Esophagus muscularis mucosa (tissue), 4 donors: Measurements from ENCODE around the gene GLOD4. TPM values are rescaled to one million over a fixed set of nuclear protein-coding genes. Genes with fewer than 3 reads are reported as not detected.

Experiments
- DNase-seq: peaks from one replicate; pipeline ENCODE4 v3.0.0-alpha.2; 2017; ENCODE audit errors: extremely low spot score
- H3K27ac ChIP-seq, 4 donors: fragments of 200-600 bp; sonication (generic); replicated peaks in 1 of 4; 1 replicate in 3 of 4; 2 replicates in 1 of 4; pipeline ENCODE4 v1.5.1; 2016 to 2019; ENCODE audit warnings: mild to moderate bottlenecking in 1 of 4
- H3K27me3 ChIP-seq, 4 donors: fragments of 200-600 bp; sonication (generic); one replicate each; pipeline versions ENCODE4 v1.5.1 to v1.6.0; 2016 to 2019
- H3K36me3 ChIP-seq, 4 donors: fragments of 200-600 bp; sonication (generic); one replicate each; pipeline ENCODE4 v1.5.1; 2016 to 2019
- H3K4me1 ChIP-seq, 4 donors: fragments of 200-600 bp; sonication (generic); one replicate each; pipeline ENCODE4 v1.5.1; 2016 to 2019
- H3K4me3 ChIP-seq, 4 donors: fragments of 200-600 bp; sonication (generic); 1 replicate in 2 of 4; 2 replicates in 2 of 4; pipeline ENCODE4 v1.5.1; 2016 to 2019; ENCODE audit warnings: mild to moderate bottlenecking in 4 of 4, moderate library complexity in 1 of 4
- H3K9me3 ChIP-seq, 4 donors: fragments of 200-600 bp; sonication (generic); 1 replicate in 3 of 4; 2 replicates in 1 of 4; pipeline ENCODE4 v1.5.1; 2016 to 2019
- EP300 ChIP-seq: sonication (generic); formaldehyde crosslinking; IDR thresholded peaks from one replicate; pipeline ENCODE4 v1.6.1; 2017; ENCODE audit warnings: antibody characterized with exemption
- POLR2A ChIP-seq: fragments of 450-650 bp; IDR thresholded peaks from one replicate; pipeline ENCODE4 v1.6.1; 2017; ENCODE audit warnings: antibody characterized with exemption, moderate library complexity, mild to moderate bottlenecking, low read depth
- POLR2AphosphoS5 ChIP-seq, 2 donors: sonication (generic); formaldehyde crosslinking; IDR thresholded peaks; one replicate each; pipeline ENCODE4 v1.6.1; 2017; ENCODE audit warnings: antibody characterized with exemption in 2 of 2
- WGBS: methylation state at CpG from one replicate; pipeline ENCODE4 v1.1.5; 2018; 5-methylcytosine and 5-hydroxymethylcytosine counted together
- intact Hi-C: fragments of 100-400 bp; cut with DNase I; formaldehyde crosslinking; loops from one replicate; pipeline ENCODE4 v1.15.1; 2023
- total RNA-seq, 4 donors: library from RNA; depleted of rRNA; stranded (reverse); fragments of >200 nt; gene quantifications; one replicate each; pipeline versions ENCODE4 v1.1.0 to v1.2.1, GENCODE V29; 2016
- TF ChIP-seq, protein P1 (sequence below), 3 experiments: fragments of 200-600 bp in 2 of 3; fragments of 450-650 bp in 1 of 3; sonication (generic) in 2 of 3; IDR thresholded peaks; one replicate each; pipeline ENCODE4 v1.5.1; 2017 to 2019; ENCODE audit warnings: antibody characterized with exemption in 3 of 3, mild to moderate bottlenecking in 2 of 3, moderate library complexity in 1 of 3

Gene GLOD4
- total RNA-seq, 4 donors from 2014 or later, result 25.7 to 73.6 (median 53.9) TPM

DNA sequence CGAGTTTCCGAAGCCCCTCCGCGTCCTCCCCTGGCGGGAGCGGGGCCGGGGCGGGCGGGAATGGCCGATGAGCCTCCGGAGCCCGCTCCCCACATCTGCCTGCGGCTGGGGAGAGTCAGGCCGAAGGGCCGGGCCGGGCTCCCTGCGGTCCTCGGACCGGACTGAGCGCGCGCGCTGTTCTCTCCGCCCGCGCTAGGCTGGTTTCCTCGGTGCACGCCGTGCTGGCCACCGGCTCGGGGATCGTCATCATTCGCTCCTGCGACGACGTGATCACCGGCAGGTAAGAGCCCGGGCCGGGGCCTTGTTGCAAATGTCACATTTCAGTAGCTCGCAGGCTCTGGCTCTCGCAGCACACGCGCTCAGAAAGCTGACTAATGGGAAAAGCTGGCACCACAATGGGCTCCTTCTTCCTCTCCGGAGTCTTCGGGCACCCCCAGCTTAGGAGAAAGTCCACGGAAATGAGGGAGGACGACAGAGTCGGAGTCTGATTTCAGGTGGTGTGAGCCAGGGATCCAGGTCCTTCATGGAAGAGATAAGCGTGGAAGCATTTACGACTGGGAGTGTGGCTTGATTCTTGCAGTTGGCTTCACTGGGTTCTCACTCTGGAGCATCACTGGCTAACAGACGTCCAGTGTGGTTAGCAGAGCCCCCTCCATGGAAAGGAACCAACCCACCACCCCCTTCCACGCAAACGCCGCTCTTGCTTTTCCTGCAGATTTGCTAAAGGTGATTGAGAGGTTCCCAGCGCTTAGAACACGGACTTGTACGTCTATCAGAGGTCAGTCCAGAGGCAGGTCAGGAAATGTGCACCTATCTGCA, 49.0 kb downstream of the GLOD4 start:
- no peaks in the 10 kb centered on the region for H3K9me3 ChIP-seq
- peak overlapping the region; percentile 85 to 93 (median 89) for H3K27ac ChIP-seq
- WGBS, result 18% methylated on average over 21 of the region's 57 CpGs
- TF ChIP-seq, protein P1, sequence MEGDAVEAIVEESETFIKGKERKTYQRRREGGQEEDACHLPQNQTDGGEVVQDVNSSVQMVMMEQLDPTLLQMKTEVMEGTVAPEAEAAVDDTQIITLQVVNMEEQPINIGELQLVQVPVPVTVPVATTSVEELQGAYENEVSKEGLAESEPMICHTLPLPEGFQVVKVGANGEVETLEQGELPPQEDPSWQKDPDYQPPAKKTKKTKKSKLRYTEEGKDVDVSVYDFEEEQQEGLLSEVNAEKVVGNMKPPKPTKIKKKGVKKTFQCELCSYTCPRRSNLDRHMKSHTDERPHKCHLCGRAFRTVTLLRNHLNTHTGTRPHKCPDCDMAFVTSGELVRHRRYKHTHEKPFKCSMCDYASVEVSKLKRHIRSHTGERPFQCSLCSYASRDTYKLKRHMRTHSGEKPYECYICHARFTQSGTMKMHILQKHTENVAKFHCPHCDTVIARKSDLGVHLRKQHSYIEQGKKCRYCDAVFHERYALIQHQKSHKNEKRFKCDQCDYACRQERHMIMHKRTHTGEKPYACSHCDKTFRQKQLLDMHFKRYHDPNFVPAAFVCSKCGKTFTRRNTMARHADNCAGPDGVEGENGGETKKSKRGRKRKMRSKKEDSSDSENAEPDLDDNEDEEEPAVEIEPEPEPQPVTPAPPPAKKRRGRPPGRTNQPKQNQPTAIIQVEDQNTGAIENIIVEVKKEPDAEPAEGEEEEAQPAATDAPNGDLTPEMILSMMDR (IDR thresholded peaks at IDR 0.05), result no peak
- no peak for TF ChIP-seq POLR2AphosphoS5 (IDR thresholded peaks at IDR 0.05)
- no peak for TF ChIP-seq EP300
- TF ChIP-seq POLR2A, result no peak
- peaks cover 0 to 1% (median under 1%) of the 10 kb centered on the region in 4 donors for H3K36me3 ChIP-seq
- peaks cover 4 to 26% (median 21%) of the 10 kb centered on the region in 4 donors for H3K4me1 ChIP-seq
- intact Hi-C loops, result loop anchor here (2.0 kb wide), 1 partner anchor 18 kb away; no protein-coding TSS in a partner anchor
- peak overlapping the region; percentile 82 to 89 (median 86) for H3K4me3 ChIP-seq
- DNase-seq, result no peak
- H3K27me3 ChIP-seq, result no peaks in the 10 kb centered on the region

- H3K4me3 ChIP-seq, result peak within 1 kb of the TSS; percentile 82 to 89 (median 86)
- TF ChIP-seq POLR2AphosphoS5 (IDR thresholded peaks at IDR 0.05) (peak; percentile 15 to 49), EP300 (no peak)
- no CpG with 5 or more reads among the region's 126 CpGs for whole genome bisulfite sequencing
- peaks cover 4 to 26% (median 21%) of the 10 kb centered on the region in 4 donors for H3K4me1 ChIP-seq
- no peaks in the 10 kb centered on the region for H3K9me3 ChIP-seq
- H3K36me3 ChIP-seq, result no peaks in the 10 kb centered on the region
- DNase-seq, result no peak
- H3K27ac ChIP-seq, result peak within 1 kb of the TSS; percentile 85 to 93 (median 89)
- no peaks in the 10 kb centered on the region for H3K27me3 ChIP-seq
- intact Hi-C loops, result loop anchor here (2.0 kb wide), 1 partner anchor 19 kb away; no protein-coding TSS in a partner anchor
Measured at GRCh38 chr17:732067-732901, 49.8 kb downstream of the GLOD4 start, which contains the start of gene TLCD3A. Gene TLCD3A, plus strand, starts transcription at chr17:732596. Its CDS starts 52 bp downstream, at chr17:732648.

GRCh38 chr17:731644-732066, 50.4 kb downstream of the GLOD4 start:
- Histone ChIP-seq H3K4me1 (peaks cover 4 to 26% (median 21%) of the 10 kb centered on the region in 4 donors), H3K27me3 (no peaks in the 10 kb centered on the region), H3K36me3 (no peaks in the 10 kb centered on the region), H3K27ac (peak overlapping the region; percentile 85 to 93 (median 89)), H3K4me3 (peak overlapping the region; percentile 82 to 89 (median 86)), H3K9me3 (no peaks in the 10 kb centered on the region)
- intact Hi-C loops, result loop anchor here (2.0 kb wide), 1 partner anchor 19 kb away; no protein-coding TSS in a partner anchor
- TF ChIP-seq POLR2AphosphoS5 (IDR thresholded peaks at IDR 0.05) (no peak), EP300 (no peak), POLR2A (no peak)
- TF ChIP-seq, protein P1 (IDR thresholded peaks at IDR 0.05), result no peak
- WGBS, result no CpG with 5 or more reads among the region's 26 CpGs
- no peak for DNase-seq

- DNase-seq, result no peak
Measured at GRCh38 chr17:728911-729310, 53.2 kb downstream of the GLOD4 start.

More at GRCh38 chr17:728911-729310, 53.2 kb downstream of the GLOD4 start:
- TF ChIP-seq POLR2AphosphoS5 (IDR thresholded peaks at IDR 0.05) (no peak), POLR2A (no peak), EP300 (no peak)
- TF ChIP-seq, protein P1 (IDR thresholded peaks at IDR 0.05), result no peak
- no peaks in the 10 kb centered on the region for H3K36me3 ChIP-seq
- 95% methylated on average over 5 of the region's 5 CpGs for WGBS
- H3K9me3 ChIP-seq, result no peaks in the 10 kb centered on the region
- H3K4me1 ChIP-seq, result peaks cover 4 to 23% (median 19%) of the 10 kb centered on the region in 4 donors
- intact Hi-C loops, result no loop called here
- no peaks in the 10 kb centered on the region for H3K27me3 ChIP-seq
- no peak overlapping the region for H3K4me3 ChIP-seq
- no peak overlapping the region for H3K27ac ChIP-seq
